K562 (cell line): ENCODE results near the gene FXN. TPM values are rescaled to one million over a fixed set of nuclear protein-coding genes. Genes with fewer than 3 reads are reported as not detected.

ENCODE experiments used
- ATAC-seq: fragments of 200-7000 bp; cut with Tn5 transposase; 3 replicates; pipeline ENCODE4 v1.9.1; 2020; ENCODE audit warnings: moderate library complexity
- BruUV-seq: library from RNA; stranded (reverse); fragments of 400-500 nt; replicated peaks from 2 replicates; lab custom pipeline; 2021; lab: Mats Ljungman, UMichigan
- CTCF ChIA-PET: fragments of 300-600 bp; formaldehyde crosslinking; extraction: SDS; loops from one replicate; lab custom pipeline; 2021; ENCODE audit warnings: low intra/inter-chr PET ratio; lab: Yijun Ruan, JAX
- POLR2A ChIA-PET: fragments of 300-600, 350-650 bp; sonication (Branson Sonifier 250); formaldehyde crosslinking; extraction: SDS; loops from one replicate; lab custom pipeline; 2021; ENCODE audit warnings: antibody characterized with exemption, inconsistent platforms; lab: Yijun Ruan, JAX
- DNase-seq, 4 experiments: peaks; one replicate each; pipeline versions ENCODE4 v3.0.0 to v3.0.0-alpha.2; 2011 to 2018; ENCODE audit warnings: low spot score in 3 of 4, mixed read lengths in 3 of 4; ENCODE audit errors: extremely low read depth in 1 of 4
- FAIRE-seq: peaks from 2 replicates; lab custom pipeline; 2011; peaks lifted over from hg19 to GRCh38; lab: Jason Lieb, UNC
- H2AFZ ChIP-seq: 2 replicates; pipeline ENCODE4 v1.6.0; 2011; ENCODE audit warnings: low read depth, low read length, control low read depth, inconsistent platforms
- H3K27ac ChIP-seq: fragments of 200-600 bp; 3 replicates; pipeline ENCODE4 v1.8.0; 2011; ENCODE audit warnings: low read depth, mild to moderate bottlenecking, control low read depth, inconsistent platforms, low read length, moderate library complexity, mixed read lengths; ENCODE audit errors: extremely low read depth
- H3K27me3 ChIP-seq, 2 experiments: fragments of 300-600 bp in 1 of 2; 2 replicates in 1 of 2; 3 replicates in 1 of 2; pipeline versions ENCODE4 v1.6.0 to v1.8.0; 2011; ENCODE audit warnings: inconsistent platforms in 2 of 2, low read length in 2 of 2, mild to moderate bottlenecking in 1 of 2, mixed read lengths in 1 of 2, moderate library complexity in 1 of 2; ENCODE audit not compliant: control insufficient read depth in 2 of 2, insufficient read depth in 2 of 2
- H3K36me3 ChIP-seq: fragments of 300-600 bp; 3 replicates; pipeline ENCODE4 v1.8.0; 2011; ENCODE audit warnings: mild to moderate bottlenecking, low read length, inconsistent platforms; ENCODE audit not compliant: control insufficient read depth, insufficient read depth
- H3K4me1 ChIP-seq, 2 experiments: fragments of 200-600 bp in 1 of 2; replicated peaks in 1 of 2; 2 replicates in 1 of 2; 3 replicates in 1 of 2; pipeline versions ENCODE4 v1.5.1 to v1.8.0; 2011; ENCODE audit warnings: inconsistent platforms in 2 of 2, low read length in 2 of 2, mild to moderate bottlenecking in 1 of 2, mixed read lengths in 1 of 2, moderate library complexity in 1 of 2; ENCODE audit not compliant: control insufficient read depth in 2 of 2, insufficient read depth in 2 of 2
- H3K4me2 ChIP-seq: 2 replicates; pipeline ENCODE4 v1.6.1; 2011; ENCODE audit warnings: low read length, control low read depth, inconsistent platforms, mixed read lengths; ENCODE audit not compliant: insufficient read depth
- H3K4me3 ChIP-seq: fragments of 200-600 bp; sonication (generic), shearing (Covaris generic); 2 replicates; pipeline ENCODE4 v1.5.1; 2016; ENCODE audit warnings: control low read depth, inconsistent platforms
- H3K79me2 ChIP-seq: fragments of 200-600 bp; 3 replicates; pipeline ENCODE4 v1.8.0; 2011; ENCODE audit warnings: low read length, inconsistent platforms; ENCODE audit not compliant: control insufficient read depth, insufficient read depth
- H3K9ac ChIP-seq, 2 experiments: 2 replicates each; pipeline versions ENCODE4 v1.6.0 to v1.6.1; 2011; ENCODE audit warnings: low read depth in 2 of 2, low read length in 2 of 2, control low read depth in 1 of 2, inconsistent platforms in 1 of 2, mild to moderate bottlenecking in 1 of 2, mixed read lengths in 1 of 2; ENCODE audit not compliant: insufficient read depth in 1 of 2
- H3K9me1 ChIP-seq: one replicate; pipeline ENCODE4 v1.6.0; 2011; ENCODE audit warnings: inconsistent platforms, mild to moderate bottlenecking, low read length, moderate library complexity; ENCODE audit not compliant: control insufficient read depth, insufficient read depth
- H3K9me3 ChIP-seq: replicated peaks from 2 replicates; pipeline ENCODE4 v1.5.1; 2011; ENCODE audit warnings: low read depth, low read length, inconsistent platforms; ENCODE audit not compliant: control insufficient read depth, insufficient read depth
- H4K20me1 ChIP-seq: replicated peaks from 2 replicates; pipeline ENCODE4 v1.6.1; 2011; ENCODE audit warnings: low read length, inconsistent platforms, mixed read lengths; ENCODE audit not compliant: control insufficient read depth, insufficient read depth
- GTF2E2 ChIP-seq: fragments of 200-800 bp; sonication (Bioruptor generic); IDR thresholded peaks from 2 replicates; pipeline ENCODE4 v1.6.1; 2016; ENCODE audit warnings: missing genetic modification characterization, missing compliant biosample characterization
- HCFC1 ChIP-seq: IDR thresholded peaks from 2 replicates; pipeline ENCODE4 v1.6.1; 2012; ENCODE audit warnings: low read depth, low read length, improper control_type of control experiment
- HDAC8 ChIP-seq: fragments of 450-650 bp; IDR thresholded peaks from 2 replicates; pipeline ENCODE4 v1.6.1; 2016; ENCODE audit warnings: mild to moderate bottlenecking, missing genetic modification characterization, moderate library complexity, missing compliant biosample characterization
- NCOA2 ChIP-seq, 2 experiments: fragments of 450-650 bp; IDR thresholded peaks; 2 replicates each; pipeline ENCODE4 v1.6.1; 2018; ENCODE audit warnings: mild to moderate bottlenecking in 2 of 2, moderate library complexity in 1 of 2; ENCODE audit not compliant: partially characterized antibody in 2 of 2
- NELFE ChIP-seq: IDR thresholded peaks from 2 replicates; pipeline ENCODE4 v1.6.1; 2011; ENCODE audit warnings: mild to moderate bottlenecking; ENCODE audit not compliant: insufficient read depth, insufficient read length
- SRSF3 ChIP-seq: fragments of 200-400 bp; formaldehyde crosslinking; IDR thresholded peaks from 2 replicates; pipeline ENCODE4 v1.6.1; 2016; ENCODE audit warnings: mild to moderate bottlenecking, low read length, moderate library complexity; ENCODE audit not compliant: insufficient read depth
- ZNF124 ChIP-seq: sonication (generic); formaldehyde crosslinking; IDR thresholded peaks from 2 replicates; pipeline ENCODE4 v1.8.1; 2022; ENCODE audit warnings: missing genetic modification reagents
- ZNF41 ChIP-seq: fragments of 250-450 bp; sonication (Bioruptor Pico); conservative IDR thresholded peaks from 2 replicates; pipeline ENCODE4 v1.4.0; 2020; ENCODE audit warnings: mild to moderate bottlenecking
- WGBS: fragments of 100-300 bp; shearing (Covaris generic); methylation state at CpG from one replicate; pipeline ENCODE4 v1.1.6; 2016; ENCODE audit warnings: low coverage, mixed read lengths; ENCODE audit not compliant: insufficient coverage; ENCODE audit errors: missing lambda C conversion rate; 5-methylcytosine and 5-hydroxymethylcytosine counted together
- in situ Hi-C: fragments of 300-500 bp; cut with MboI; formaldehyde crosslinking; loops from 4 replicates; pipeline ENCODE4 v1.15.0; 2018; ENCODE audit warnings: inconsistent platforms, mixed read lengths
- intact Hi-C: fragments of 100-400 bp; cut with micrococcal nuclease; formaldehyde crosslinking; loops from 2 replicates; pipeline ENCODE4 v1.14.2; 2022
- polyA plus RNA-seq, 8 experiments: library from polyadenylated mRNA; depleted of rRNA in 4 of 8; stranded (reverse) in 5 of 8; unstranded in 3 of 8; fragments of >200 nt; fragmentation: Nextera tagmentation in 2 of 8; fragmentation: Illumina TruSeq in 1 of 8; extraction: Ambion mirVana in 2 of 8; extraction: Trizol in 1 of 8; gene quantifications; 2 replicates each; pipeline versions ENCODE4 v1.2.1 to v1.2.3, GENCODE V29; 2011 to 2014; ENCODE audit warnings: inconsistent platforms in 1 of 8, missing spikeins in 1 of 8
- total RNA-seq, 7 experiments: library from RNA; depleted of rRNA in 6 of 7; stranded (reverse); fragments of >200 nt in 6 of 7; fragmentation: Illumina TruSeq in 2 of 7; extraction: Trizol in 2 of 7; gene quantifications; 2 replicates each; pipeline versions ENCODE4 v1.2.1 to v1.2.3, GENCODE V29; 2011 to 2021; ENCODE audit warnings: low replicate concordance in 1 of 7
- TF ChIP-seq, protein P1 (sequence below): fragments of 450-650 bp; IDR thresholded peaks from 2 replicates; pipeline ENCODE4 v1.6.1; 2016; ENCODE audit warnings: low read depth, mild to moderate bottlenecking, moderate library complexity
- TF ChIP-seq, protein P2 (sequence below): fragments of 250-450 bp; sonication (Bioruptor Pico); IDR thresholded peaks from 2 replicates; pipeline ENCODE4 v1.5.1; 2021; ENCODE audit warnings: mild to moderate bottlenecking
- TF ChIP-seq, protein P3 (sequence below): fragments of 450-650 bp; IDR thresholded peaks from 2 replicates; pipeline ENCODE4 v1.7.0; 2016; ENCODE audit warnings: borderline replicate concordance

FXN gene
- total and polyA plus RNA-seq, 9 of the 15 experiments (the other 6 are each of a cell fraction or from before 2014, with no cell fraction given), result 7.6 to 51.5 (median 30.3) TPM

DNA sequence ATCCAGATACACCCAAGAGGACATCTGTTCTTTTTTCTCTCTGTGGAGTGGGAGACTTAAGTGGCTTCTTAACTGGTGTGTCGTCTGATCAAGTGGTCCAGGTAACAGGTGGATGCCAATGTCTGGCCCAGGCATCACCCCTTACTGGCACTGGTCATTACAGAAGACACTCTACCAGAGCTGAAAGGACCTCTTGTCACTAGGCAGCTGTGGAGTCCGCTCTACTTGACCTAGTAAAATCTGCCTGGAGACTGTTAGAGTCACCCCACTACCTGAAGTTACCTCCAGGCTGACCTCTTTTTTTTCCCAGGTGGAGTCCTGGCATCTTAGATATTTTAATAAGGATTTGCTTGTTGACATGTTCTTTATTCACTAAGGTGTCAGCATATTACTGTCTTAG, 22.5 kb downstream of the FXN start:
- H3K4me1 ChIP-seq, result no peaks in the 10 kb centered on the region
- BruUV-seq, result no TSS peak
- intact Hi-C loops, result loop anchor here (10.0 kb wide), 1 partner anchor 207 kb away; no protein-coding TSS in a partner anchor
- H3K27me3 ChIP-seq, result no peaks in the 10 kb centered on the region
- FAIRE-seq, result no peak
- H3K79me2 ChIP-seq, result no peaks in the 10 kb centered on the region
- H3K4me2 ChIP-seq, result no peak overlapping the region
- ChIA-PET CTCF (no interaction called here), POLR2A (no interaction called here)
- no peak for TF ChIP-seq HCFC1
- TF ChIP-seq, protein P1, sequence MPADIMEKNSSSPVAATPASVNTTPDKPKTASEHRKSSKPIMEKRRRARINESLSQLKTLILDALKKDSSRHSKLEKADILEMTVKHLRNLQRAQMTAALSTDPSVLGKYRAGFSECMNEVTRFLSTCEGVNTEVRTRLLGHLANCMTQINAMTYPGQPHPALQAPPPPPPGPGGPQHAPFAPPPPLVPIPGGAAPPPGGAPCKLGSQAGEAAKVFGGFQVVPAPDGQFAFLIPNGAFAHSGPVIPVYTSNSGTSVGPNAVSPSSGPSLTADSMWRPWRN, result no peak
- no peak for TF ChIP-seq NCOA2 (IDR thresholded peaks at IDR 0.05; ENCODE audit: partially characterized antibody in 2 of 2)
- 90% methylated on average over 2 of the region's 2 CpGs for WGBS
- no peak for ATAC-seq
- no peaks in the 10 kb centered on the region for H4K20me1 ChIP-seq
- H3K36me3 ChIP-seq, result peaks cover 62% of the 10 kb centered on the region; the same call in 2 of the 3 replicates
- H3K4me3 ChIP-seq, result no peak overlapping the region
- no peak overlapping the region for H3K27ac ChIP-seq
- no peak for DNase-seq
- H3K9ac ChIP-seq, result no peak overlapping the region
- H3K9me3 ChIP-seq, result no peaks in the 10 kb centered on the region
- no peak overlapping the region for H2AFZ ChIP-seq
- no peaks in the 10 kb centered on the region for H3K9me1 ChIP-seq
- in situ Hi-C loops, result loop anchor here (5.0 to 25.0 kb wide), 2 partner anchors 139 to 479 kb away; no protein-coding TSS in a partner anchor

DNA sequence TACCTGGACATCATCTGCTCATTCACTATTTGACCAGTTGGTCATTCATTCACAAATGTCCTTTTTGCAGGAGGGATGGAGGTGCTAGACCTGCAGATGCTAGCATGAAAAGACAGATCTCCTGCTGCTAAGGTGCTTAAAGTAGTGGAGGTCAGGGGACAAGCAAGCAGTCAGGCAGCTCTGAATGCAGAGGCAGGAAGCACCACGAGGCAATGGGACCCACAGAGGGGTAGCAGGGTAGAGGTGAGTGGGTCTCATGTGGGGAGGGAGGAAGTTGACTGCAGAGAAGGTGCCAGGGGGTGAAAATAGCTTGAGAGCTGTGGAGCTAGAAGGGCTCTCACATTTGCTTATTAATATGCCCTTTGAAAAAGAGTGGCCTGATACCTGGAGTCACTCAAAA, 25.2 kb downstream of the FXN start:
- Histone ChIP-seq H3K27me3 (no peaks in the 10 kb centered on the region), H2AFZ (no peak overlapping the region), H3K4me1 (no peaks in the 10 kb centered on the region), H3K27ac (no peak overlapping the region), H3K36me3 (peaks cover 61% of the 10 kb centered on the region; the same call in 2 of the 3 replicates), H3K4me2 (no peak overlapping the region), H3K79me2 (no peaks in the 10 kb centered on the region), H3K9me1 (no peaks in the 10 kb centered on the region), H4K20me1 (no peaks in the 10 kb centered on the region), H3K4me3 (no peak overlapping the region), H3K9me3 (no peaks in the 10 kb centered on the region), H3K9ac (no peak overlapping the region)
- CTCF ChIA-PET, result no interaction called here
- in situ Hi-C loops (loop anchor here (25.0 kb wide), 1 partner anchor 477 kb away; no protein-coding TSS in a partner anchor), intact Hi-C loops (no loop called here)
- no TSS peak for BruUV-seq
- ATAC-seq (no peak), DNase-seq (no peak), FAIRE-seq (no peak)
- POLR2A ChIA-PET, result interaction anchor here (1.0 kb wide), 1 partner anchor 14 kb away, joined by 3 read pairs; no protein-coding TSS in a partner anchor
- WGBS, result 90% methylated on average over 1 of the region's 1 CpG
- TF ChIP-seq HDAC8 (tag), result no peak
- TF ChIP-seq GTF2E2, result no peak
- TF ChIP-seq SRSF3, result no peak
- TF ChIP-seq, protein P2, sequence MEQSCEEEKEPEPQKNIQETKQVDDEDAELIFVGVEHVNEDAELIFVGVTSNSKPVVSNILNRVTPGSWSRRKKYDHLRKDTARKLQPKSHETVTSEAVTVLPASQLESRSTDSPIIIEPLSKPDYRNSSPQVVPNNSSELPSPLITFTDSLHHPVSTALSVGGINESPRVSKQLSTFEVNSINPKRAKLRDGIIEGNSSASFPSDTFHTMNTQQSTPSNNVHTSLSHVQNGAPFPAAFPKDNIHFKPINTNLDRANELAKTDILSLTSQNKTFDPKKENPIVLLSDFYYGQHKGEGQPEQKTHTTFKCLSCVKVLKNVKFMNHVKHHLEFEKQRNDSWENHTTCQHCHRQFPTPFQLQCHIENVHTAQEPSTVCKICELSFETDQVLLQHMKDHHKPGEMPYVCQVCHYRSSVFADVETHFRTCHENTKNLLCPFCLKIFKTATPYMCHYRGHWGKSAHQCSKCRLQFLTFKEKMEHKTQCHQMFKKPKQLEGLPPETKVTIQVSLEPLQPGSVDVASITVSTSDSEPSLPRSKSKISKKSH (CRISPR knock-in tag), result no peak
- no peak for TF ChIP-seq ZNF41 (CRISPR knock-in tag)
- TF ChIP-seq, protein P3, sequence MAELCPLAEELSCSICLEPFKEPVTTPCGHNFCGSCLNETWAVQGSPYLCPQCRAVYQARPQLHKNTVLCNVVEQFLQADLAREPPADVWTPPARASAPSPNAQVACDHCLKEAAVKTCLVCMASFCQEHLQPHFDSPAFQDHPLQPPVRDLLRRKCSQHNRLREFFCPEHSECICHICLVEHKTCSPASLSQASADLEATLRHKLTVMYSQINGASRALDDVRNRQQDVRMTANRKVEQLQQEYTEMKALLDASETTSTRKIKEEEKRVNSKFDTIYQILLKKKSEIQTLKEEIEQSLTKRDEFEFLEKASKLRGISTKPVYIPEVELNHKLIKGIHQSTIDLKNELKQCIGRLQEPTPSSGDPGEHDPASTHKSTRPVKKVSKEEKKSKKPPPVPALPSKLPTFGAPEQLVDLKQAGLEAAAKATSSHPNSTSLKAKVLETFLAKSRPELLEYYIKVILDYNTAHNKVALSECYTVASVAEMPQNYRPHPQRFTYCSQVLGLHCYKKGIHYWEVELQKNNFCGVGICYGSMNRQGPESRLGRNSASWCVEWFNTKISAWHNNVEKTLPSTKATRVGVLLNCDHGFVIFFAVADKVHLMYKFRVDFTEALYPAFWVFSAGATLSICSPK, result no peak
- no peak for TF ChIP-seq NELFE
- TF ChIP-seq ZNF124, result no peak
